ENCODE data around the gene CCDC126. TPM values are rescaled to one million over a fixed set of nuclear protein-coding genes. Genes with fewer than 3 reads are reported as not detected.

Gene CCDC126
- total RNA-seq, 1 experiment from 2014 or later: 4.2 TPM

DNA sequence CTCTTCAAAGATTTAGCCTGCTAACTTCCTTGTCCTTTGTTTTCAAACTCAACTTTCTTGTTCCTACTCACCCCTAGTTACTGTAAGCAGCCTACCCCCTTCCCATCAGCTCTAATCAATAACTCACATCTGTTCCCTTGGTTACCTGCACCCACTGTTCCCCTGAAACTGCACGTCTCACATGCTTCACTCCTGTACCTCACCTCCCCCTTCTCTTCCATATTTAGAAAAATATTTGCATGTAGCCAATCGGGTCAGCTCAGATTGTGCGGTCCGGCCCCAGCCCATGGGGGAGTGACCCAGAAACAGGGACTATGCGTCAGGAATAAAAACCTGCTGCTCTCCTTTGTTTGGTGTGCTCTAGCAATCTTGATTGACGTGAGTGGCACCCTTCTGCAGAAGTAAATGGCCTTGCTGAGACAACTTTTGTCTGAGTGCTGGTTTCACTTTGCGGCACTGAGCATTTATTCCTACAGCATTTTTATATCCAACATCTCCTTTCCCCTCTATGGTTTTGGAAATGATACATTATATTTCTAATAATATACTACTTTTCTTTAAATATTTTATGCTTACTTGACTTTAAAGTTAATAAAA is 61.7 kb downstream of the CCDC126 start:
- no peak for DNase-seq (ENCODE audit: unreplicated experiment)
- Mint-ChIP-seq H3K27ac (ENCODE audit: low read depth, unreplicated experiment) (no peak overlapping the region), H3K36me3 (ENCODE audit: insufficient read depth, unreplicated experiment) (no peaks in the 10 kb centered on the region), H3K27me3 (ENCODE audit: insufficient read depth, unreplicated experiment) (no peaks in the 10 kb centered on the region), H3K9me3 (ENCODE audit: unreplicated experiment) (peaks cover 9% of the 10 kb centered on the region), H3K4me1 (ENCODE audit: insufficient read depth, unreplicated experiment) (no peaks in the 10 kb centered on the region), H3K4me3 (ENCODE audit: unreplicated experiment) (no peak overlapping the region)
- TF ChIP-seq CTCF (IDR thresholded peaks at IDR 0.05; ENCODE audit: unreplicated experiment): no peak
- POLR2A ChIA-PET: no interaction called here
- no TSS peak for BruUV-seq (replicated peaks)
- CTCF ChIA-PET: interaction anchor here (0.7 to 2.7 kb wide), 2 partner anchors 9 to 94 kb away, joined by 3 to 6 read pairs; no protein-coding TSS in a partner anchor
- intact Hi-C loops (cut with micrococcal nuclease): no loop called here

- DNase-seq (ENCODE audit: unreplicated experiment): no peak
- CTCF ChIA-PET: interaction anchor here (1.4 kb wide), 1 partner anchor 91 kb away, joined by 3 read pairs; no protein-coding TSS in a partner anchor
- Mint-ChIP-seq H3K9me3 (ENCODE audit: unreplicated experiment) (peaks cover 8% of the 10 kb centered on the region), H3K4me3 (ENCODE audit: unreplicated experiment) (no peak overlapping the region), H3K4me1 (ENCODE audit: insufficient read depth, unreplicated experiment) (no peaks in the 10 kb centered on the region), H3K27me3 (ENCODE audit: insufficient read depth, unreplicated experiment) (no peaks in the 10 kb centered on the region), H3K27ac (ENCODE audit: low read depth, unreplicated experiment) (no peak overlapping the region), H3K36me3 (ENCODE audit: insufficient read depth, unreplicated experiment) (no peaks in the 10 kb centered on the region)
- POLR2A ChIA-PET: interaction anchor here (0.6 to 0.8 kb wide), 2 partner anchors 11 kb away, joined by 4 read pairs; no protein-coding TSS in a partner anchor
- TF ChIP-seq CTCF (IDR thresholded peaks at IDR 0.05; ENCODE audit: unreplicated experiment): no peak
- intact Hi-C loops (cut with micrococcal nuclease): no loop called here
- BruUV-seq (replicated peaks): no TSS peak
These were observed 64.2 kb downstream of the CCDC126 start for GRCh38 chr7:23661385-23661784.

GRCh38 chr7:23662124-23662983 is 65.2 kb downstream of the CCDC126 start:
- Mint-ChIP-seq H3K4me3 (ENCODE audit: unreplicated experiment) (no peak overlapping the region), H3K4me1 (ENCODE audit: insufficient read depth, unreplicated experiment) (no peaks in the 10 kb centered on the region), H3K9me3 (ENCODE audit: unreplicated experiment) (peaks cover 8% of the 10 kb centered on the region), H3K27ac (ENCODE audit: low read depth, unreplicated experiment) (no peak overlapping the region), H3K27me3 (ENCODE audit: insufficient read depth, unreplicated experiment) (no peaks in the 10 kb centered on the region), H3K36me3 (ENCODE audit: insufficient read depth, unreplicated experiment) (no peaks in the 10 kb centered on the region)
- POLR2A ChIA-PET: interaction anchor here (0.6 kb wide), 1 partner anchor 12 kb away, joined by 4 read pairs; no protein-coding TSS in a partner anchor
- intact Hi-C loops (cut with micrococcal nuclease): no loop called here
- no peak for DNase-seq (ENCODE audit: unreplicated experiment)
- TF ChIP-seq CTCF (IDR thresholded peaks at IDR 0.05; ENCODE audit: unreplicated experiment): no peak
- BruUV-seq (replicated peaks): no TSS peak
- CTCF ChIA-PET: no interaction called here

- TF ChIP-seq CTCF (IDR thresholded peaks at IDR 0.05; ENCODE audit: unreplicated experiment): no peak
- intact Hi-C loops (cut with micrococcal nuclease): no loop called here
- Mint-ChIP-seq H3K4me1 (ENCODE audit: insufficient read depth, unreplicated experiment) (no peaks in the 10 kb centered on the region), H3K27me3 (ENCODE audit: insufficient read depth, unreplicated experiment) (no peaks in the 10 kb centered on the region), H3K4me3 (ENCODE audit: unreplicated experiment) (no peak overlapping the region), H3K36me3 (ENCODE audit: insufficient read depth, unreplicated experiment) (no peaks in the 10 kb centered on the region), H3K27ac (ENCODE audit: low read depth, unreplicated experiment) (no peak overlapping the region), H3K9me3 (ENCODE audit: unreplicated experiment) (peaks cover 8% of the 10 kb centered on the region)
- POLR2A ChIA-PET: no interaction called here
- BruUV-seq (replicated peaks): no TSS peak
- DNase-seq (ENCODE audit: unreplicated experiment): no peak
- CTCF ChIA-PET: interaction anchor here (0.9 kb wide), 1 partner anchor 92 kb away, joined by 3 read pairs; no protein-coding TSS in a partner anchor
These were observed 65.8 kb downstream of the CCDC126 start for GRCh38 chr7:23662984-23663313.

Measured in MCF 10A (cell line).